ENCODE data around the gene RNASE8.

DNA sequence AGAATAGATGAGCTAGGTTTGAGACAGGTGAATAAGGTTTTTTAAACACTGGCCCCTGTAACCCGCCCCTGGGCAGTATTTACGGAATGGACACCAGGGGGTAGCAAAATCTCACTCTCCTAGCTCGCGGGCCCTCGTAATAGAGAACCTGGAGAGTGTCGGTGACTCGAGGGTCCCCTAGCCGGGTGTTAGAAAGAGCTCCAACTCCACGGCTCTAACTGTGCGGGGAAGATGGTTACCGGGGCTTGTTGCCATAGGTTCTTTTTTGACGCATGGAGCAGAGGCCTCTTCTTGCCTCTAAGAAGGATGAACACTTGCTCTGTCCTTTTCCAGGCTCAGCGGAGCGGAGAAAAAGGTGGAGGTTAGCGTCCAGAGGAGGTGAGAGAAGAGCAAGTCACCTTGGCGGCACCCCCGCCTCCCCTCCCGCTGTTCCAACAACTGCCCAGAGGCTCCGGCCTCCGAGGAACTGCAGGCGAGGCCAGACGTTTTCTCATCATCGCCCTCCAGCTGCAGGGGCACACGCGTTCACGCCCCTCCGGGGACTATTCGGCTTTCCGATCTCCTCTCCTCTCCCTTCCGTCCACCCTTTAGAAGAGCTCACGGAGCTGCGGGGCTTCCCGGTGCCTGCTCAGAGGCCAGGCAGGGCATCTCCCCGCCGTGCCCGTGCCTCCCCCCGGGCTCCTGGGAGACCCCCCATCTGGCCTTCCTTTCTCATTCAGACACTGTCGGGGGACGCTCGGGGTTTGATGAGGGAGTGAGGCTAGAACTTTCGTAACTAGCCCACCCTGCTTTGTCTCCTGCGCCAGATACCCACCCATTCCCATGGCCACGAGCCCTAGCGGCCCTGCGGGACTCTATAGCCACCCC lies 11.1 kb downstream of the RNASE8 start:
- TF ChIP-seq EZH2phosphoT487 (IDR thresholded peaks at IDR 0.05; ENCODE audit: borderline replicate concordance, low read depth, low read length) (peak; percentile 32; the same call in 1 of the 2 replicates), CTCF (conservative IDR thresholded peaks at IDR 0.05; ENCODE audit: low read length) (peak; percentile 74)

Data from OCI-LY7 (cell line).